Stimulated activated CD8-positive, alpha-beta memory T cell treated with anti-CD3 and anti-CD28 coated beads, Interleukin-4, amount 100 ng/mL, for 48 hours (primary cell): ENCODE data around the gene DHDDS.
"Not testable (repeated sequence)": the region's sequence is repeated elsewhere in the genome, so short reads cannot be mapped to it uniquely, and the experiment has no call there.

Experiments used
- DNase-seq: peaks from one replicate; pipeline ENCODE4 v3.0.0-alpha.2; 2020

DHDDS gene

GRCh38 chr1:26477446-26478152 is 45.5 kb downstream of the DHDDS start:
- no peak for DNase-seq

- DNase-seq: no peak
Measured at GRCh38 chr1:26478159-26478558, 46.0 kb downstream of the DHDDS start.

- DNase-seq: no peak
Measured at GRCh38 chr1:26478988-26479387, 46.9 kb downstream of the DHDDS start.

- no peak for DNase-seq
Measured at GRCh38 chr1:26482921-26483320, 50.8 kb downstream of the DHDDS start.

- no peak for DNase-seq
Measured at GRCh38 chr1:26483980-26484379, 51.9 kb downstream of the DHDDS start.

GRCh38 chr1:26490155-26490554 is 58.0 kb downstream of the DHDDS start:
- no peak for DNase-seq

DNA sequence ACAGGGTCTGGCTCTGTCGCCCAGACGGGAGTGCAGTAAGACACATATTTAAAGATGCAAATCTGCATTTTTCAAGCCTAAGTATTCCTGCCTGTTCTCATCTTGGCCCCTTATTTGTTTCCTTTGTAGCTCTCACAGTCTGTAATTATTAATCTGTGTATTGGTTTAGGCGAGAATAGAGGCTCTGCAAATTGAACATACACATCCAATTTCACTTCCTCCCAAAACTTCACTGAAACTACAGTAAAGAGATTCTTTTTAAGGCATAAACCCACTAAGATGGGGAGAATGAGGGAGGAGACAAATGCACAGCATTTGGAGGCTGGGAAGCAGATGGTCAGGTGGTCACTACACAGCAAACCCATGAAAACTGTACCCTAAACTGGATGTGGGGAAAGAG is 61.1 kb downstream of the DHDDS start:
- no peak for DNase-seq

- no peak for DNase-seq
Measured at GRCh38 chr1:26493938-26494337, 61.8 kb downstream of the DHDDS start.

- DNase-seq: no peak
Measured at GRCh38 chr1:26496861-26497260, 64.7 kb downstream of the DHDDS start.

DNA sequence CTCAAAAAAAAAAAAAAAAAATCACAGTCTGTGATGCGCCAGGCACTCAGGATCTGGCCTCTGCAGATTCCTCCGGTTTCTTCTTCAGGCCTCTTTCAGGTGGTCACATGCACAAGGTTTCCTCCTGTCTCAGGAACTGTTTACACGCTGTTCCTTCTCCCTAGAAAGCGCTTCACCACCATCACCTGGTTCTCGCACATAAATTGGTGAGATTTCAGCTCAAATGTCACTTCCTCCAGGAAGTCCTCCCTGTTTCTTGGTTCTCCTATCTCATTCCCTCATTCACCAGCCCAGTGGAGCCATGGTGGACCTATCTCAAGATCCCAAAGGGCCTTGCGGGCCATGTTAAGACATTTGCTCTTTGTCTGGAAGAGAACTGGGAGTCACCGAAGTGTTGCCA is 66.8 kb downstream of the DHDDS start:
- no peak for DNase-seq

- DNase-seq: peak; percentile 97
Measured at GRCh38 chr1:26500488-26501175, 68.5 kb downstream of the DHDDS start.

DNA sequence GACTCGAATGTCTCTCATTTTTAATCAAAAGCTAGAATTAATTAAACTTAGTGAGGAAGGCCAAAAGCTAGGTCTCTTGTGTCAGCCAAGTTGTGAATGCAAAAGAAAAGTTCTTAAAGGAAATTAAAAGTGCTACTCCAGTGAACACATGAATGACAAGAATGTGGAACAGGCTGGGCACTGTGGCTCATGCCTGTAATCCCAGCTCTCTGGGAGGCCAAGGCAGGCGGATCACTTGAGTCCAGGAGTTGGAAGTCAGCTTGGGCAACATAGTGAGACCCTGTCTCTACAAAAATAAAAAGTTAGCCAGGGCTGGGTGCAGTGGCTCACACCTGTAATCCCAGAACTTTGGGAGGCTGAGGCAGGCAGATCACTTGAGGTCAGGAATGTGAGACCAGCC is 78.6 kb downstream of the DHDDS start:
- DNase-seq: not testable (repeated sequence)

DNA sequence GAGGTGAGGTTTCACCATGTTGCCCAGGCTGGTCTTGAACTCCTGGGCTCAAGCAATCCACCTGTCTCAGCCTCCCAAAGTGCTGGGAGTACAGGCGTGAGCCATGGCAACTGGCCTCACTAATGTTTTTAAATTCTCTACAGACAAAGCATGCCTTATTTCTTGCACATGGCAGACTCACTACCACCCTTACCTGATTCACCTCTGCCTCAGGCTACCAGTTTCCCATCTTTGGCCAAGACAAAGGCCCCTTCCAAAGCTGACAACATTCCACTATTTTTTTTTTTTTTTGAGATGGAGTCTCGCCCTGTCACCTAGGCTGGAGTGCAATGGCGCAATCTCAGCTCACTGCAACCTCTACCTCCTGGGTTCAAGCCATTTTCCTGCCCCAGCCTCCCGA is 83.7 kb downstream of the DHDDS start:
- not testable (repeated sequence) for DNase-seq

- DNase-seq: no peak
Measured at GRCh38 chr1:26516987-26517765, 85.1 kb downstream of the DHDDS start.

GRCh38 chr1:26517766-26518049 is 85.6 kb downstream of the DHDDS start:
- DNase-seq: no peak

GRCh38 chr1:26518355-26518754 is 86.2 kb downstream of the DHDDS start:
- no peak for DNase-seq

GRCh38 chr1:26520339-26520738 is 88.2 kb downstream of the DHDDS start:
- no peak for DNase-seq
